Peyer's patch (tissue), 4 donors: ENCODE data around the gene MICALL1.

Experiments used
- CTCF ChIP-seq, 6 experiments: fragments of 450-650 bp in 4 of 6; fragments of 200-600 bp in 2 of 6; sonication (generic) in 1 of 6; IDR thresholded peaks; one replicate each; pipeline ENCODE4 v1.5.1; 2017 to 2019; ENCODE audit warnings: antibody characterized with exemption in 6 of 6, mild to moderate bottlenecking in 3 of 6, moderate library complexity in 1 of 6
- POLR2A ChIP-seq, 2 donors: fragments of 450-650 bp; IDR thresholded peaks; one replicate each; pipeline ENCODE4 v1.5.1; 2017; ENCODE audit warnings: antibody characterized with exemption in 2 of 2, mild to moderate bottlenecking in 2 of 2, moderate library complexity in 2 of 2

- no peak for TF ChIP-seq CTCF (IDR thresholded peaks at IDR 0.05)
- no peak for TF ChIP-seq POLR2A (IDR thresholded peaks at IDR 0.05)
These were observed 16.1 kb downstream of the MICALL1 start for GRCh38 chr22:37922191-37922590.
